Keratinocyte (primary cell): ENCODE data around the gene ZBTB40. TPM values are rescaled to one million over a fixed set of nuclear protein-coding genes. Genes with fewer than 3 reads are reported as not detected.

ENCODE experiments used
- DNase-seq: peaks from one replicate; pipeline ENCODE4 v3.0.0-alpha.2; 2011; ENCODE audit warnings: low read depth, missing footprints, low spot score
- FAIRE-seq: peaks from 2 replicates; lab custom pipeline; 2011; peaks lifted over from hg19 to GRCh38; lab: Jason Lieb, UNC
- H2AFZ ChIP-seq: 2 replicates; pipeline ENCODE4 v1.6.0; 2012; ENCODE audit warnings: low read length, control low read depth, inconsistent platforms; ENCODE audit not compliant: control insufficient read depth
- H3K27ac ChIP-seq: 2 replicates; pipeline ENCODE4 v1.5.1; 2011; ENCODE audit warnings: low read length; ENCODE audit not compliant: control insufficient read depth, insufficient read depth
- H3K27me3 ChIP-seq: 3 replicates; pipeline ENCODE4 v1.6.0; 2011; ENCODE audit warnings: low read length; ENCODE audit not compliant: control insufficient read depth, insufficient read depth; ENCODE audit errors: extremely low read depth
- H3K36me3 ChIP-seq, 2 experiments: 2 replicates in 1 of 2; 3 replicates in 1 of 2; pipeline ENCODE4 v1.5.1; 2011; ENCODE audit warnings: low read length in 2 of 2, mild to moderate bottlenecking in 1 of 2; ENCODE audit not compliant: control insufficient read depth in 2 of 2, insufficient read depth in 2 of 2; ENCODE audit errors: extremely low read depth in 1 of 2
- H3K4me1 ChIP-seq: 3 replicates; pipeline ENCODE4 v1.5.1; 2011; ENCODE audit warnings: low read length; ENCODE audit not compliant: control insufficient read depth, insufficient read depth; ENCODE audit errors: extremely low read depth
- H3K4me2 ChIP-seq: 3 replicates; pipeline ENCODE4 v1.6.0; 2011; ENCODE audit warnings: low read depth, low read length; ENCODE audit not compliant: control insufficient read depth, insufficient read depth; ENCODE audit errors: extremely low read depth
- H3K4me3 ChIP-seq, 3 experiments: fragments of 200-600 bp in 1 of 3; sonication (generic) in 1 of 3; 2 replicates in 2 of 3; 3 replicates in 1 of 3; pipeline ENCODE4 v1.5.1; 2011 to 2016; ENCODE audit warnings: low read length in 3 of 3, mild to moderate bottlenecking in 3 of 3, control low read depth in 2 of 3, inconsistent platforms in 1 of 3, low read depth in 1 of 3, mixed read lengths in 1 of 3, mixed run types in 1 of 3, moderate library complexity in 1 of 3; ENCODE audit not compliant: control insufficient read depth in 2 of 3, insufficient read depth in 2 of 3; ENCODE audit errors: extremely low read depth in 1 of 3
- H3K79me2 ChIP-seq: 2 replicates; pipeline ENCODE4 v1.6.0; 2012; ENCODE audit warnings: low read length; ENCODE audit not compliant: control insufficient read depth, insufficient read depth
- H3K9ac ChIP-seq: 3 replicates; pipeline ENCODE4 v1.6.0; 2011; ENCODE audit warnings: low read length; ENCODE audit not compliant: control insufficient read depth, insufficient read depth; ENCODE audit errors: extremely low read depth
- H3K9me1 ChIP-seq: 3 replicates; pipeline ENCODE4 v1.6.0; 2011; ENCODE audit warnings: low read length; ENCODE audit not compliant: control insufficient read depth, insufficient read depth; ENCODE audit errors: extremely low read depth
- H3K9me3 ChIP-seq: 2 replicates; pipeline ENCODE4 v1.5.1; 2012; ENCODE audit warnings: low read depth, low read length; ENCODE audit not compliant: control insufficient read depth
- H4K20me1 ChIP-seq: 3 replicates; pipeline ENCODE4 v1.6.0; 2011; ENCODE audit warnings: low read length; ENCODE audit not compliant: control insufficient read depth, insufficient read depth; ENCODE audit errors: extremely low read depth
- CTCF ChIP-seq, 3 experiments: IDR thresholded peaks in 1 of 3; conservative IDR thresholded peaks in 1 of 3; optimal IDR thresholded peaks in 1 of 3; 2 replicates in 2 of 3; 3 replicates in 1 of 3; pipeline versions ENCODE3 to v1.5.1; 2011; ENCODE audit warnings: low read length in 3 of 3, mild to moderate bottlenecking in 3 of 3, moderate library complexity in 2 of 3, control low read depth in 1 of 3, inconsistent platforms in 1 of 3; ENCODE audit not compliant: insufficient read depth in 2 of 3; ENCODE audit errors: extremely low read depth in 1 of 3
- EZH2 ChIP-seq: IDR thresholded peaks from one replicate; pipeline ENCODE4 v1.6.1; 2012; ENCODE audit warnings: inconsistent platforms, mild to moderate bottlenecking, low read length, moderate library complexity
- dilution Hi-C: fragments of 300-500 bp; cut with MboI; formaldehyde crosslinking; loops from one replicate; pipeline ENCODE4 v1.7.0; 2020; ENCODE audit warnings: low sequenced_read_pairs; ENCODE audit not compliant: extremely low pct_ligation_motif_present
- polyA plus RNA-seq, 5 experiments: library from polyadenylated mRNA; depleted of rRNA in 3 of 5; stranded (reverse) in 3 of 5; stranded (forward) in 1 of 5; unstranded in 1 of 5; fragments of >200 nt; gene quantifications; 1 replicate in 1 of 5; 2 replicates in 3 of 5; 3 replicates in 1 of 5; pipeline versions ENCODE4 v1.2.1 to v1.2.3, GENCODE V29; 2011 to 2012; ENCODE audit warnings: missing spikeins in 2 of 5, low read depth in 1 of 5, low replicate concordance in 1 of 5

The ZBTB40 gene
- polyA plus RNA-seq, 1 donor (not counting 4 experiments of a cell fraction or from before 2014, with no cell fraction given) = 5.0 TPM

DNA sequence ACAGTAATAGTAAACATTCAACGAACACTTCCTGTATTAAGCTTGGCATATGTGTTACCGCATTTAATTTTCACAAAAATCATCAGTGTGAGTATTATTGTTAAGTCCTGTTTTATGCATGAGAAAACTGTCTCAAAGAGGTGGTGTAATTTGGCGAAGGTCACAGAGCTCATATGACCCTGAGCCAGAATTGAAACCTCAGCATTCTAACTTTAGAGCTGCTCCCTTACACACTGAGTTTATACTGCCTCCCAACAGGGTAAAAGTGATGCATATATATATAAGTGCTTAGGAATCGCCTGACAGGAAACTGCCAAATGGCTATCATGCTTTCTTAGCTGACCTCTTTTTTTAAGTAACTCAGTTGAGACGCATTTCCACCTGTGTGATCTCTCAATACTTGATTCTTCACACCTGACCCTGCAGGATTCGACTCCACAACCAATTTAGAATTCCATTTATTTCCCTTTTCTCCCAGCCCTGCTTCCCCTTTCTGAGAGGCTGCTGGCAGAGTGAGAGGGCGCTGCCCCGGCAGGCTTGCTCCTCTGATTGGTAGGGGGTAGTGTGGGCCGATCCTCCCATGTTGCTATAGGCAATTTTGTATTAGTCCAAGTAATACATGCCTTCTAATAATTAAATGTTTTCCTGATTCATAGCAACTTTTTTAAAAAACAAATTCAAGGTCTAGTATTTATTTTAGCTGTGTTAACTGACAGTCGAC lies 40.5 kb downstream of the ZBTB40 start:
- TF ChIP-seq EZH2 (no peak), CTCF (optimal IDR thresholded peaks at IDR 0.05 in 1 of 3, IDR thresholded peaks at IDR 0.05 in 1 of 3, conservative IDR thresholded peaks at IDR 0.05 in 1 of 3; ENCODE audit: extremely low read depth in 1 of 3, insufficient read depth in 2 of 3, low read length in 3 of 3) (no peak)
- Histone ChIP-seq H3K4me2 (no peak overlapping the region), H3K9me1 (no peaks in the 10 kb centered on the region), H3K27me3 (no peaks in the 10 kb centered on the region), H3K27ac (no peak overlapping the region), H3K36me3 (peaks cover 3 to 5% of the 10 kb centered on the region in 2 experiments), H3K79me2 (no peaks in the 10 kb centered on the region), H3K4me3 (no peak overlapping the region), H2AFZ (no peak overlapping the region), H4K20me1 (no peaks in the 10 kb centered on the region), H3K9ac (no peak overlapping the region), H3K4me1 (no peaks in the 10 kb centered on the region), H3K9me3 (no peaks in the 10 kb centered on the region)
- DNase-seq (no peak), FAIRE-seq (no peak)
- dilution Hi-C loops = no loop called here

DNA sequence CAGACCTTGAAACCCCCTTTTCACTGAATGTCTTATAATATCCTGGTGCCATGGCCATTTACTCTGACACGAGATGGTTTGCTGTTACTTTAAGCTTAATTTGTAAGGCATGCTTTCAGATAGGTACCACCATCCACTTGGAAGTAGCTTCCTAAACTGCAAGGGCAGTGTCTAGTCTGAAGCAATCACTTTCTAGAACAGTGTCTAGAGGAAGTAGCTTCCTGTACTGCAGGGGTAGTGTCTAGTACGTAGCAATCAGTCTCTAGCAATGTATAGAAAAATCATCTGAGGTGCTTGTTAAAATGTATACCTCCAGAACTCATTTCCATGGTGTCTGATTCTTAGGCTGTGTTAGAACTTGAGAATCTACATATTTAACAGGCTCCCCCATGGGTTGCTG lies 42.5 kb downstream of the ZBTB40 start:
- DNase-seq (no peak), FAIRE-seq (no peak)
- H3K9ac ChIP-seq = no peak overlapping the region
- H3K9me3 ChIP-seq = no peaks in the 10 kb centered on the region
- no peaks in the 10 kb centered on the region for H3K27me3 ChIP-seq
- no peak overlapping the region for H3K4me3 ChIP-seq
- no peaks in the 10 kb centered on the region for H3K79me2 ChIP-seq
- no peak for TF ChIP-seq CTCF (optimal IDR thresholded peaks at IDR 0.05 in 1 of 3, IDR thresholded peaks at IDR 0.05 in 1 of 3, conservative IDR thresholded peaks at IDR 0.05 in 1 of 3; ENCODE audit: extremely low read depth in 1 of 3, insufficient read depth in 2 of 3, low read length in 3 of 3)
- TF ChIP-seq EZH2 = no peak
- dilution Hi-C loops = no loop called here
- H3K27ac ChIP-seq = no peak overlapping the region
- peaks cover 3 to 6% of the 10 kb centered on the region in 2 experiments for H3K36me3 ChIP-seq
- no peaks in the 10 kb centered on the region for H3K9me1 ChIP-seq
- H3K4me1 ChIP-seq = no peaks in the 10 kb centered on the region
- no peak overlapping the region for H2AFZ ChIP-seq
- no peak overlapping the region for H3K4me2 ChIP-seq
- no peaks in the 10 kb centered on the region for H4K20me1 ChIP-seq
